Astrocyte (in vitro differentiated cells and primary cell): ENCODE results near the gene STARD13. TPM values are rescaled to one million over a fixed set of nuclear protein-coding genes. Genes with fewer than 3 reads are reported as not detected.

Experiments
- DNase-seq: peaks from one replicate; pipeline ENCODE4 v3.0.0-alpha.2; 2010; ENCODE audit warnings: low read depth
- FAIRE-seq: peaks from 2 replicates; lab custom pipeline; 2011; peaks lifted over from hg19 to GRCh38; lab: Jason Lieb, UNC
- H2AFZ ChIP-seq: 2 replicates; pipeline ENCODE4 v1.6.0; 2012; ENCODE audit warnings: low read depth, low read length, inconsistent platforms
- H3K27ac ChIP-seq: 2 replicates; pipeline ENCODE4 v1.5.1; 2011; ENCODE audit warnings: low read depth, low read length, inconsistent platforms
- H3K27me3 ChIP-seq: 2 replicates; pipeline ENCODE4 v1.6.0; 2011; ENCODE audit warnings: low read length, inconsistent platforms; ENCODE audit not compliant: insufficient read depth
- H3K36me3 ChIP-seq: 2 replicates; pipeline ENCODE4 v1.5.1; 2011; ENCODE audit warnings: low read length, inconsistent platforms; ENCODE audit not compliant: insufficient read depth
- H3K4me1 ChIP-seq: 2 replicates; pipeline ENCODE4 v1.5.1; 2011; ENCODE audit warnings: low read length, inconsistent platforms; ENCODE audit not compliant: insufficient read depth
- H3K4me2 ChIP-seq: 2 replicates; pipeline ENCODE4 v1.6.0; 2012; ENCODE audit warnings: low read length, inconsistent platforms
- H3K4me3 ChIP-seq: 2 replicates; pipeline ENCODE4 v1.5.1; 2011; ENCODE audit warnings: low read depth, mild to moderate bottlenecking, low read length, inconsistent platforms; ENCODE audit not compliant: insufficient read depth
- H3K79me2 ChIP-seq: 2 replicates; pipeline ENCODE4 v1.6.0; 2012; ENCODE audit warnings: mild to moderate bottlenecking, low read length, inconsistent platforms; ENCODE audit not compliant: insufficient read depth
- H3K9ac ChIP-seq: 2 replicates; pipeline ENCODE4 v1.6.0; 2012; ENCODE audit warnings: mild to moderate bottlenecking, low read length, inconsistent platforms
- H3K9me3 ChIP-seq: 2 replicates; pipeline ENCODE4 v1.5.1; 2012; ENCODE audit warnings: low read depth, mild to moderate bottlenecking, low read length, inconsistent platforms; ENCODE audit not compliant: insufficient read depth
- H4K20me1 ChIP-seq: 2 replicates; pipeline ENCODE4 v1.6.0; 2012; ENCODE audit warnings: low read length, inconsistent platforms; ENCODE audit not compliant: insufficient read depth
- H3K27ac Mint-ChIP-seq: one replicate; pipeline ENCODE4 v1.8.0; 2021; ENCODE audit warnings: mild to moderate bottlenecking, mixed read lengths; ENCODE audit not compliant: unreplicated experiment
- H3K27me3 Mint-ChIP-seq: one replicate; pipeline ENCODE4 v1.8.0; 2021; ENCODE audit warnings: low read depth, mixed read lengths; ENCODE audit not compliant: unreplicated experiment
- H3K36me3 Mint-ChIP-seq: one replicate; pipeline ENCODE4 v1.8.0; 2021; ENCODE audit warnings: low read depth, mixed read lengths; ENCODE audit not compliant: unreplicated experiment
- H3K4me1 Mint-ChIP-seq: one replicate; pipeline ENCODE4 v1.8.0; 2021; ENCODE audit warnings: low read depth, mixed read lengths; ENCODE audit not compliant: unreplicated experiment
- H3K4me3 Mint-ChIP-seq: one replicate; pipeline ENCODE4 v1.8.0; 2021; ENCODE audit warnings: mild to moderate bottlenecking, moderate library complexity, mixed read lengths; ENCODE audit not compliant: unreplicated experiment
- H3K9me3 Mint-ChIP-seq: one replicate; pipeline ENCODE4 v1.8.0; 2021; ENCODE audit warnings: mild to moderate bottlenecking, mixed read lengths; ENCODE audit not compliant: unreplicated experiment
- CTCF ChIP-seq: IDR thresholded peaks from 2 replicates; pipeline ENCODE4 v1.5.1; 2011; ENCODE audit warnings: low read depth, mild to moderate bottlenecking, inconsistent platforms, low read length, moderate library complexity; ENCODE audit not compliant: insufficient read depth
- EZH2 ChIP-seq: IDR thresholded peaks from 2 replicates; pipeline ENCODE4 v1.6.1; 2012; ENCODE audit warnings: mild to moderate bottlenecking, low read length, inconsistent platforms; ENCODE audit not compliant: insufficient read depth
- total RNA-seq: library from RNA; stranded (reverse); gene quantifications from 2 replicates; pipeline ENCODE4 v1.2.1, GENCODE V29; 2021

The STARD13 gene
- total RNA-seq, 1 donor from 2014 or later: 30.1 TPM

- H3K9me3 Mint-ChIP-seq: no peaks in the 10 kb centered on the region
- H2AFZ ChIP-seq: no peak overlapping the region
- H3K9me3 ChIP-seq: no peaks in the 10 kb centered on the region
- H3K27ac ChIP-seq: peak overlapping the region; percentile 31
- H3K36me3 Mint-ChIP-seq: no peaks in the 10 kb centered on the region
- H3K79me2 ChIP-seq: no peaks in the 10 kb centered on the region
- H3K4me1 Mint-ChIP-seq: peaks cover 15% of the 10 kb centered on the region
- TF ChIP-seq CTCF (no peak), EZH2 (no peak)
- peaks cover 16% of the 10 kb centered on the region for H3K4me1 ChIP-seq
- no peak overlapping the region for H3K4me3 ChIP-seq
- no peaks in the 10 kb centered on the region for H3K36me3 ChIP-seq
- no peak for FAIRE-seq
- peaks cover 5% of the 10 kb centered on the region for H3K27me3 Mint-ChIP-seq
- no peak overlapping the region for H3K27ac Mint-ChIP-seq
- no peak overlapping the region for H3K4me3 Mint-ChIP-seq
- peak; percentile 46 for DNase-seq
- no peaks in the 10 kb centered on the region for H3K27me3 ChIP-seq
- no peaks in the 10 kb centered on the region for H4K20me1 ChIP-seq
- H3K9ac ChIP-seq: peak overlapping the region; percentile 31
- peak overlapping the region; percentile 68 for H3K4me2 ChIP-seq
Observed at GRCh38 chr13:33087790-33088189, 197.8 kb downstream of the STARD13 start.

- Mint-ChIP-seq H3K4me1 (peaks cover 15% of the 10 kb centered on the region), H3K36me3 (no peaks in the 10 kb centered on the region), H3K9me3 (no peaks in the 10 kb centered on the region), H3K27ac (peak overlapping the region; percentile 19), H3K4me3 (no peak overlapping the region), H3K27me3 (peaks cover 5% of the 10 kb centered on the region)
- Histone ChIP-seq H3K27ac (peak overlapping the region; percentile 1), H3K4me3 (no peak overlapping the region), H3K9ac (peak overlapping the region; percentile 31), H3K79me2 (no peaks in the 10 kb centered on the region), H3K9me3 (no peaks in the 10 kb centered on the region), H3K4me2 (peak overlapping the region; percentile 68), H3K27me3 (no peaks in the 10 kb centered on the region), H4K20me1 (no peaks in the 10 kb centered on the region), H3K4me1 (peaks cover 16% of the 10 kb centered on the region), H3K36me3 (no peaks in the 10 kb centered on the region), H2AFZ (peak overlapping the region; percentile 36)
- TF ChIP-seq EZH2 (no peak), CTCF (no peak)
- DNase-seq: peak; percentile 58
- no peak for FAIRE-seq
Observed at GRCh38 chr13:33087091-33087490, 198.5 kb downstream of the STARD13 start.

- Histone ChIP-seq H3K4me1 (peaks cover 15% of the 10 kb centered on the region), H3K4me3 (no peak overlapping the region), H2AFZ (no peak overlapping the region), H4K20me1 (no peaks in the 10 kb centered on the region), H3K79me2 (no peaks in the 10 kb centered on the region), H3K9ac (no peak overlapping the region), H3K36me3 (no peaks in the 10 kb centered on the region), H3K9me3 (no peaks in the 10 kb centered on the region), H3K27me3 (no peaks in the 10 kb centered on the region), H3K4me2 (no peak overlapping the region), H3K27ac (no peak overlapping the region)
- TF ChIP-seq EZH2 (no peak), CTCF (no peak)
- H3K36me3 Mint-ChIP-seq: no peaks in the 10 kb centered on the region
- no peaks in the 10 kb centered on the region for H3K27me3 Mint-ChIP-seq
- no peak for FAIRE-seq
- no peak overlapping the region for H3K4me3 Mint-ChIP-seq
- no peak overlapping the region for H3K27ac Mint-ChIP-seq
- DNase-seq: no peak
- H3K9me3 Mint-ChIP-seq: peaks cover 2% of the 10 kb centered on the region
- H3K4me1 Mint-ChIP-seq: peaks cover 15% of the 10 kb centered on the region
Observed at GRCh38 chr13:33083054-33083453, 202.5 kb downstream of the STARD13 start.
